ENCODE data around the gene LEKR1.

DNA sequence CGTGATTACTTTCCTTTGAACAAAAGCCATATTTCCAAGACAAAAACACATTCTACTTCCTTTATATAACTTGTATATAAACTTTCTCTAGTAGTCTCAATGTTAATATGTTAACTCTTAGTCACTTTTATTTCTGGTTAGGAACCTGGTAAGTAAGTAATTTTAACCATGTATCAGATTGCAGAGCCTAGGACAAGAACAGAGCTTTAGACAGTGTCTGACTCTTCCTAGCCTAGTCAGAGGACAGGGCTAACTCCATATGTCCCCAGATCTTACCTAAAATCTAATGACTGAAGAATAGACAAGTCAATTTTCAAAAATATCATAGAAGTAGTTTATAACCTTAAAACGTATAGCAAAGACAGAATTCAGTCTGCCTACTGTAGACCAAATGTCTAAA is 8.3 kb downstream of the LEKR1 start:
- TF ChIP-seq CTCF (IDR thresholded peaks at IDR 0.05; ENCODE audit: low read length) (no peak), EZH2 (optimal IDR thresholded peaks at IDR 0.05; ENCODE audit: low read depth, low read length) (no peak), EZH2phosphoT487 (IDR thresholded peaks at IDR 0.05; ENCODE audit: low read length) (no peak)
